Activated CD4-positive, CD25-positive, alpha-beta regulatory T cell treated with anti-CD3 and anti-CD28 coated beads, Interleukin-2, amount 50 U/mL, for 72 hours (primary cell): ENCODE results near the gene KYNU.
"Not testable (repeated sequence)": the region's sequence is repeated elsewhere in the genome, so short reads cannot be mapped to it uniquely, and the experiment has no call there.

Source experiments
- DNase-seq: peaks from one replicate; pipeline ENCODE4 v3.0.0; 2021

KYNU gene

GRCh38 chr2:142877216-142877838 is at the start of gene KYNU:
TSS of gene KYNU (plus strand) at chr2:142877664. CDS start at chr2:142885368, 7,704 bp downstream.
- no peak for DNase-seq

- DNase-seq = no peak
Observed at GRCh38 chr2:142834021-142834420, 43.4 kb upstream of the KYNU start.

DNA sequence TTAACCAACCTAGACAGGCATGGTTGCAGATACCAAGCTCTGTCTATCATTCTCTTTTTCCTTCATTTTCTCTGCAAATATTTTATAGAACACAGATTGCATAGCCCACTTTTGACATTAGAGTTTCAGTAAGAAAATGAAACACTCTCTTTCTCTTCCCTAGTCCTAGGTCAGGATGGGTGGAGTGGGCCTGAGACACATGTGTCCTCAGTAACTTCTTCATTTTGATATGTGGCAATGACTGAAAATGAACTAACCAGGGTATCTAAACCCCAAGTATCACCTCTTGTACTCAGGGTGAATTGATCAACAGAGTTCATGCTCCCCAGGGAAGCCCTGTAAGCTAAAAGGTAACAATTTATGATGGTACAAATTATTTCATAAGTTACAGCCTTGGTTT is 37.0 kb upstream of the KYNU start:
- DNase-seq = no peak

GRCh38 chr2:142841788-142842187 is 35.7 kb upstream of the KYNU start:
- no peak for DNase-seq

- DNase-seq = no peak
Observed at GRCh38 chr2:142842369-142842768, 35.1 kb upstream of the KYNU start.

DNA sequence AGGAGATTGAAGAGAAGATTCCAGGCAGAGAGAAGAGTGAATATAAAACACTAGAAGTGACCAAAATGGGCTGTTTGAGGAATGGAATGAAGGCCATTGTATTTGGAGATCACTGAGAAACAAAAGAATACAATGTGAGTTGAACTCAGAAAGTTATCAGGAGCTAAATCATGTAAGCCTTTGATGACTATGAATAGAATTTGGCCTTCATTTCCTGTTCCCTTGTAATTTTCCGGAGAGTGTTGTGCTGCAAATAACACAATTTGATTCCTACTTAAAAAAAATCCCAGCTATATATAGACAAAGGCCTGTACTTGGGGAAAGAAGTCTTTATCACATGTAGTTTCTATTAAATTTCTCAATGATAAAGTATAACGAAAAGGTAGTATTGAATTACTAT is 33.7 kb upstream of the KYNU start:
- DNase-seq = no peak

DNA sequence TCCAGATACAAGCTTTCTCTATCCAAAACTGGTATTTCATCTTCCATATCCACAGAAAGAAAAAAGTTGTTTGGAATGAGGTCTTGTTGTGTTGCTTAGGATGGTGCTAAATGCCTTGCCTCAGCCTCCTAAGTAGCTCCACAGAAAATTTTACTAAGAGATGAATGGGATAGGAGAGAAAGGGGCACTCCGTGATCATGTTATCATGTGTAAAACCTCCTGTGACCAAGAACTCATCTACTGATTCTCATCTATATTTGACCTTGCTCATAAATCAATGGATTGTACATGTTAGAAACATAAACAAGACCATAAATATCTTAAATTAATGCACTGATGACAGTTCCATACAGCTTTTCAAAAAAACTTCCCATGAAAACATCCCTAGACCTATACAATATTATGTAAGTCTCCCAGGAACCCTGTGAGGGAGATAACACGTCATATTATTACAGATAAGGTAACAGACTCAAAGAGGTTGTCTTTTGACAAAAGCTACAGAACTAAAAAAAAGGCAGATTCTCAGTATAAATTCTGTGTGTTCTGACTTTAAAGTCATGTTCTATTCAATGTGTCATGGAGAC is 29.3 kb upstream of the KYNU start:
- DNase-seq = no peak

GRCh38 chr2:142849820-142850219 is 27.6 kb upstream of the KYNU start:
- DNase-seq = no peak

DNA sequence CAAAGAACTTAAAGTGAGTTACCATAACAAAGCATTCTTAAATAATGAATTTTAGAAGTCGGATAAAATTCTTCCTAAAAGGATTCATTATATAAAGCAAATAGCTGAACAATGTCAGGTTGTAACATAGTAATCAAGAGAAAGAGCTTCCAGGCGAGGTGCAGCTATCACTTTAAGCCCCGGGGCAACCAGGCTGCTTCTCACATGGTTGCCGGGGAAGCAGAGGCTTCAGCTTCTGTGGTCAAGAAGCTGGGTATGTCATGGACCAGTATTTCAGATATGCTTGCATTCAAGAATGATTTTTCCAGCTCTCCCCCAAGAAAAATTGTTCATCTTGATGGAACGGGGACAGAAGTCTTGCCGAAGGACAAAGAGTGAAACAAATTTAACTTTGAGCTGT is 23.6 kb upstream of the KYNU start:
- DNase-seq = no peak

- no peak for DNase-seq
Observed at GRCh38 chr2:142857256-142858164, 20.0 kb upstream of the KYNU start.

- DNase-seq = no peak
Observed at GRCh38 chr2:142858961-142859360, 18.5 kb upstream of the KYNU start.

- DNase-seq = no peak
Observed at GRCh38 chr2:142862299-142862698, 15.2 kb upstream of the KYNU start.

DNA sequence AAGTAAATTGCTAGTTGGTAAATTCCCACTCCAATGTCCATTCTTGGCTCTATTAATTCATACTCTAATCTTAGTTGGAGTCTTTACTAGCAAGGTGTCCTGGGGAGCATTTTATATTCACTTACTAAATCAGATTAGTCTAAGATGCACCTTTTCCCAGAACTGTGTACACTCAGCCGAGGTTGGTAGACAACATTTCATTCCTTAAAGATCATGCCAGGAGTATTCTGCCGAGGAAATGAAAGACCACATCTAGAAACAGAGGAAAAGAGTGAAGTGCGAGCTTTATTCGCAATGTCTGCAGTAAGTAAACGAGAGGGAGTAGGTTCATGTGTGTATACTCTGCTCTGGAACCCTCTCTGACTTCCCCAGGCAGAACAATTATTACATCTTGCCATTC is 14.6 kb upstream of the KYNU start:
- no peak for DNase-seq

DNA sequence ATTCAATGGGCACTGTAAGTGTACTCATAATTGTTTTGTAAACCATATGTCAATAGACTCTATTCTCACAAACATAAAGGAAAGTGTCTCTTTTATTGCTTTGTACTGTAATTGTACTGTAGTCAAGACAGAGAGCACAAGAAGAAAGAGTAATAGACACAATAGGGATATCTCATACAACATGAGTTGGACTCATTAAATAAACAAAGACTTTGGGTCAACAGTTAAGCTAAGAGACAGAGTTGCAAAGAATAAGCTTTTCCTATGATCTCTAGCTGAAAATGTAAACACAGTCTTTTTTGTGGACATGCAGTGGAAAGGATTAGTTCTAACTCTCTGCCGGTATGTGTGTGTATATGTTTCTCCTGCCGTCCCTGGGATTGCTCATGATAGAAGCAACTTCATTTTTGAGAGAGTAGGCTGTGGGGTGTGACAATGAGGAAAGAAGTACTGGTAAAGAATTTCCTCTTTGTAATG is 13.9 kb upstream of the KYNU start:
- no peak for DNase-seq

GRCh38 chr2:142864605-142865004 is 12.9 kb upstream of the KYNU start:
- not testable (repeated sequence) for DNase-seq

- DNase-seq = no peak
Observed at GRCh38 chr2:142865924-142866323, 11.5 kb upstream of the KYNU start.

DNA sequence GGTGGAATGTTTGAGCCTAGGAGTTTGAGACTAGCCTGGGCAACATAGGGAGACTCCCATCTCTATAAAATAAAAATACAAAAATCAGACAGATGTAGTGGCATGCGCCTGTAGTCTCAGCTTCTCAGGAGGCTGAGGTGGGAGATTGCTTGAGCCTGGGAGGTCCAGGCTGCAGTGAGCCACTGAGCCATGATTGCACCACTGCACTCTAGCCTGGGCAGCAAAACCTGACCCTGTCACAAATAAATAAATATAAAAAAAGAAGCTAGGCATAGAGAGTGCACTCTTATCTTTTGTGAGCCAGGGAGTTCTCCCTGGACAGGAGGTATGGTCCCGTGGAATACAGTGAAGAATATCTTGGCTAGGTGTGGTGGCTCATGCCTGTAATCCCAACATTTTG is 11.0 kb upstream of the KYNU start:
- DNase-seq = no peak

DNA sequence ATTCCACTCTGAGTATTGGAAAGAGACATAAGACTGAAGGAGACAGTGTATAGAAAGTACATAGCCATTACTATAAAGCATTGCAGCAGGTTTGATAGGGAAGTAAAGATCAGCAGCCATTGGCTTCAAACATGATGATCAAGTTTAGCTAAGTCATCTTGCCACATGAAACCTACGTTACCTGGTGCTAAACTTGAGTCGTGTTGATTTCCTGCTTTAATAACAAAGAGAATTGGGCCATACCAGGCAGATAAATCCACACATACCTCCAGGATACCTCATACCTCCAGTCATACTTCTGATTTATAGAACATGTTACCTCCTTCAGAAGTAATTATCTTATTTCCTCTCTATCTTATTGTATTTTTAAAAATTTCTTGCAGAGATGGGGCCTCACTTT is 10.3 kb upstream of the KYNU start:
- no peak for DNase-seq

DNA sequence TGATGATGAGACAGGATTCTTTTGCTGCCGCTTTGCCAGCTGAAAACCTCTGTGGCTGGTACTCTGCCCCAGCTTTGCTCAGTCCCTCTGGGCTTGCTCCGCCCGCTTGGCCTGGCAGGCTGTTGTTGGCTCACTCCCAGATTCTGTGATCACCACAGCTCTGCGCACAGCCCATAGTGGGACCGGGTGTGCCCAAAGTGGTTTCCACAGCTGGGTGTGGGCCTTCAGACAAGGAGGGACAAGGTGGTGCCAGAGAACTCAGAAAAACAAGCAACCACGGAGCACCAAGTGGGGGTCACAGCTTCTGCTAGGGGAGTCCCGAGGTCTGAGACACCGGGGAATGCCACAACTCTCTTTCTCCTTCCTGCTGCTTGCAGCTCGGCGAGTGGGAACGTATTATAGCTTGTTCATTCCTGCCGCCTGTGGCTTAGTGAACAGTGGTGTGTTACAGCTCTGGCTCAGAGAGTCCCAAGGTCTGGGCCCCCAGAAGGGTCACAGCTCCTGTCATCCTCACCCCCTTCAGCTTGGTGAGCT is 9.2 kb upstream of the KYNU start:
- no peak for DNase-seq

- not testable (repeated sequence) for DNase-seq
Observed at GRCh38 chr2:142869065-142869460, 8.4 kb upstream of the KYNU start.

DNA sequence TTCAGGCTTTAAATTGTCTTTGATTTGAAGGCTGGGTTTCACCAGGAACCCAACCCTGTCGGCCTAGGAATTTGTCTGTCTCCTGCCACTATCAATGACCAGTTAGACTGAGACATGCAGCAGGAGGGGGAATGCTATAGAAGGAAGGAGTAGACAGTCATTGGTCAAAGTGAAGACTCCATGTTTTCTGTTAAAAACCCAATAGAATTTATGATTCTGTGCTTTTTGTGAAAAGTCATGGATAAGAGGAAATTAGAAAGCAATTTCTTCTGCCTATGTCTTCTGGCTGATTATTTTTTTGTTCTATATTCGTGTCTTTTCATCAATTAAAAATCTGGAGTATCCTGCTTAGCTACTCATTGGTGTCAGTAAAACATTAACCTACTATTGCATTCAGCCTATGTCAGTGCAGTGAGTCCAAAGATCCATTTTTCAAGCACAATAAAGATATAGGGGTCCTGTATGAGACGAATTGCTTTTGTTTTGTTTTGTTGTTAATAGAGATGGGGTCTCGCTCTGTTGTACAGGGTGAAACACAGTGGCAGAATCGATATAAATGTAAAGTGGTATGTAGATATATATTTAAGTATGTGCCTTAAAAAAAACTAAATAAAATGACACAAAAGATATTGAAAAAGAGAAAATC is 7.9 kb upstream of the KYNU start:
- DNase-seq = no peak

DNA sequence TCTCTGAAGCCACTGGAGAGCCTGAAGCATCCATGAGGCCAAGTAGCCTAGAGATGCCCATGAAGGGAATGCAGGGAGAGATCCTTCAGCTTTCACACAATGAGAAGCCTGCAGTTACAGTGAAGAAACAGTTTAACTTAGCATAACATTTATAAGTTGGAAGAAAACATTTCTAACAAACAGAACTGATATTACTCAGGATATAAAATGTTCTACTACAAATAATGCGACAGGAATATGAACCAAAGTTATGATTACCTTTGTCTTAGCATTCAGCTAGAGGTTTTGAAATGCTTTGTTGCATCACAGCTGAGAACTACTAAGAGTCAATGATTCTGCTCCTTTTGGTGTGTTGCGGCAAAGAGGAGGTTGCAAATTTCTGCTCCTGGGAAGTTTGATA is 6.9 kb upstream of the KYNU start:
- DNase-seq = no peak

GRCh38 chr2:142871396-142871795 is 6.1 kb upstream of the KYNU start:
- DNase-seq = no peak
